IPS DF 4.7 (cell line): ENCODE data around the gene CTSL.
"Not testable (repeated sequence)": the region's sequence is repeated elsewhere in the genome, so short reads cannot be mapped to it uniquely, and the experiment has no call there.

Source experiments
- DNase-seq: peaks from one replicate; pipeline ENCODE4 v3.0.0-alpha.2; 2013; ENCODE audit warnings: low spot score; ENCODE audit errors: extremely low read depth

Gene CTSL

GRCh38 chr9:87718852-87719612, 6.9 kb upstream of the CTSL start:
- no peak for DNase-seq

- no peak for DNase-seq
Observed at GRCh38 chr9:87720173-87720572, 5.7 kb upstream of the CTSL start.

GRCh38 chr9:87722393-87723088, 3.4 kb upstream of the CTSL start:
- no peak for DNase-seq

- no peak for DNase-seq
Observed at GRCh38 chr9:87725356-87725899, 491 bp upstream of the CTSL start.

- DNase-seq: no peak
Observed at GRCh38 chr9:87729246-87729645, 3.3 kb downstream of the CTSL start.

- DNase-seq: no peak
Observed at GRCh38 chr9:87731321-87731720, 5.4 kb downstream of the CTSL start.

- DNase-seq: no peak
Observed at GRCh38 chr9:87732344-87732743, 6.4 kb downstream of the CTSL start.

GRCh38 chr9:87732756-87733155, 6.8 kb downstream of the CTSL start:
- no peak for DNase-seq

GRCh38 chr9:87733273-87734052, 7.5 kb downstream of the CTSL start:
- no peak for DNase-seq

GRCh38 chr9:87734106-87734505, 8.2 kb downstream of the CTSL start:
- no peak for DNase-seq

GRCh38 chr9:87739546-87739945, 13.6 kb downstream of the CTSL start:
- DNase-seq: no peak

- DNase-seq: no peak
Observed at GRCh38 chr9:87740209-87740608, 14.3 kb downstream of the CTSL start.

GRCh38 chr9:87741326-87741725, 15.4 kb downstream of the CTSL start:
- no peak for DNase-seq

- no peak for DNase-seq
Observed at GRCh38 chr9:87741891-87742290, 16.0 kb downstream of the CTSL start.

- DNase-seq: no peak
Observed at GRCh38 chr9:87742813-87743428, 17.0 kb downstream of the CTSL start.

GRCh38 chr9:87744247-87744646, 18.3 kb downstream of the CTSL start:
- DNase-seq: not testable (repeated sequence)

GRCh38 chr9:87746186-87746585, 20.3 kb downstream of the CTSL start:
- no peak for DNase-seq

GRCh38 chr9:87748881-87749280, 23.0 kb downstream of the CTSL start:
- DNase-seq: no peak

- no peak for DNase-seq
Observed at GRCh38 chr9:87749335-87750035, 23.6 kb downstream of the CTSL start.

GRCh38 chr9:87750726-87751125, 24.8 kb downstream of the CTSL start:
- DNase-seq: no peak

GRCh38 chr9:87751423-87751822, 25.5 kb downstream of the CTSL start:
- no peak for DNase-seq
